NCI-H146 (cell line): ENCODE data around the gene POLN.

ENCODE experiments used
- DNase-seq: peaks from one replicate; lab custom pipeline; 2025; lab: John Stamatoyannopoulos, UW

POLN gene

GRCh38 chr4:2058264-2059045 is 183.5 kb downstream of the POLN start:
- DNase-seq, result peak; percentile 76

- DNase-seq, result no peak
Observed at GRCh38 chr4:2057382-2058065, 184.4 kb downstream of the POLN start.

- no peak for DNase-seq
Observed at GRCh38 chr4:2054217-2054616, 187.7 kb downstream of the POLN start.

GRCh38 chr4:2051086-2051485 is 190.8 kb downstream of the POLN start:
- no peak for DNase-seq

- DNase-seq, result no peak
Observed at GRCh38 chr4:2049811-2050210, 192.1 kb downstream of the POLN start.

- no peak for DNase-seq
Observed at GRCh38 chr4:2049381-2049780, 192.5 kb downstream of the POLN start.

GRCh38 chr4:2048831-2049230 is 193.1 kb downstream of the POLN start:
- no peak for DNase-seq

- no peak for DNase-seq
Observed at GRCh38 chr4:2047781-2048581, 193.9 kb downstream of the POLN start.

- no peak for DNase-seq
Observed at GRCh38 chr4:2047031-2047660, 194.8 kb downstream of the POLN start.

- DNase-seq, result no peak
Observed at GRCh38 chr4:2046031-2046961, 195.6 kb downstream of the POLN start.

- no peak for DNase-seq
Observed at GRCh38 chr4:2045518-2045951, 196.4 kb downstream of the POLN start.

GRCh38 chr4:2044542-2045517 is 197.1 kb downstream of the POLN start:
- DNase-seq, result no peak

GRCh38 chr4:2044119-2044485 is 197.8 kb downstream of the POLN start:
- no peak for DNase-seq

GRCh38 chr4:2043396-2044118 is 198.4 kb downstream of the POLN start:
- no peak for DNase-seq

GRCh38 chr4:2042947-2043395 is 198.9 kb downstream of the POLN start:
- no peak for DNase-seq

- DNase-seq, result peak; percentile 30
Observed at GRCh38 chr4:2042204-2042946, 199.5 kb downstream of the POLN start.

- peak; percentile 89 for DNase-seq
Observed at GRCh38 chr4:2041239-2042130, 200.4 kb downstream of the POLN start.
